NCI-H2081 (cell line): ENCODE measurements around the gene GHITM.

Experiments used
- DNase-seq, 2 experiments: peaks; one replicate each; lab custom pipeline; 2025; lab: John Stamatoyannopoulos, UW

GHITM gene

GRCh38 chr10:84201244-84201606 lies 61.9 kb downstream of the GHITM start:
- no peak for DNase-seq

DNA sequence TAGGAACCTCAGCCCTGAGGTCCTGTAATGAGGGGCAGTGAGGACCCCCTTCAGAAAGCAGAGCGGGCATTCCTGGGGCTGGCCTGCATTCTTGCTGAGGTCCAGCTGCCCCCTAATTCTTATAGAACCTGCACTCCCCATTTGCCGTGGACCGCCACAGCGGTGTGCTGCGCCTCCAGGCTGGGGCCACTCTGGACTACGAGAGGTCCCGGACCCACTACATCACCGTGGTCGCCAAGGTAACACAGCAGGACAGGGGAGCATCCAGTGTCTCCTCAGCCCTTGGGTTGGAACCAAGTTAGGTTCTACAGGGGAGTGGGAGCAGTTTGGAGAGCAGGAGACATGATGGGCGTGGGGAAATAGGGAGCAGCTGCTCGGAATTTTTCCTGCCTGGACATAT lies 62.4 kb downstream of the GHITM start:
- DNase-seq, result no peak

DNA sequence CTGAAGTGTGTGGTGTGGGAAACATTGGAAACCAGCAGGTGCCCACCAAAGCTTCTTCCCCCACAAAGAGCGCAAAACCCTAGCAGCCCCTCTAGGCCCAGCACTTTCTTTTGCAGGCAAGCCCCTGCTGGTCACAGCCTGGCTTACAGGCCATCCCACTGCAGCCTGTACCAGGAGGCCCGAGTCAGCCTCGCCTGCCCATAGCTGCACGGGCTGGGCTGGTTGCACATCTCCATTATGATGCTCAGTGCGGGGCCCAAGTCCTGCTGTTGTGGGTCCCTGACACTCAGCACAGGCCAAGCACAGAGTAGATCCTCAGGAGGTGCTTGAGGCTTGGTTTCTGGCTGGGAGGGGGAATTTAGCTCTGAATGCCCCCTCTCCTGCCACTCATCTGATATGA lies 63.0 kb downstream of the GHITM start:
- DNase-seq, result no peak
